Limb (tissue), 2 donors: ENCODE measurements around the gene APMAP.

Source experiments
- DNase-seq, 2 donors: peaks; one replicate each; pipeline ENCODE4 v3.0.0-alpha.2; 2016; ENCODE audit errors: extremely low spot score in 2 of 2

APMAP gene

DNA sequence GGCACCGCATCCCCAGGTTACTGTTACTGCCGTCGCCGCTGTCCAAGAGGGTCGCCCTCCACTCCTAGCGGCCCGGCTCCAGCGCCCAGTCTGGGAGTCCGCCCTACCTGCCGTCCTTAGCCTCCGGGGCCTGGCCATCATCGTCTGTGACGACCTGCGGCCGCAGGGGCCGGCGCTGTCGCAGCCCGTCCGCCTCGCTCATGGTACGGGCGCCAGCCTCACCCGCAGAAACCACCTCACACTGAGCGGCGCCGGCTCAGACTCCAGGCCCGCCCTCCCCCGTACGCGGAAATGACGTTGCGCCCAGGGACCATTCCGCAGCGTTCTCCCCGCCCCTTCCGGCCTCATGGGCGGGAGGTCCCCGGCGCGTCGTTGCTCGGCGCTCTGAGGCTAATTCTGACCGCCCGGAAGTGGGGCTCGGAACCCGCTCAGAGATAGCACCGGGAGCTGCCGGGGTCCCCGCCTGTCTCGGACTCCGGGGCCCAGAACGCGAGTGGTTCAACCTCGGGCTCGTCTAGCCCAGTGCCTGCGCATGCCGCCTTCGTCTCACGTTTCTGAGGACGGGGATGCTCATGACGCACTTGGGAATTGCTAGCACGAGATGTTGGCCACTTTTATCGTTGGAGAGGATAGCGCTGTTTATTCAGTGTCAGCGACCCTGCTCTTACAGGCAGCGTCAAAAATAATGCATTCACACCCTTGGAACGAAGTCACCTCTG is at the start of gene APMAP:
APMAP (minus strand) TSS at position 265 of the 719 bp plus-strand sequence; CDS start at position 202, 63 bp downstream.
- peak; percentile 95 to 98 for DNase-seq

GRCh38 chr20:25041813-25042530 is 49.4 kb upstream of the APMAP start:
- DNase-seq: no peak

- DNase-seq: no peak
Observed at GRCh38 chr20:25040438-25040831, 47.9 kb upstream of the APMAP start.

DNA sequence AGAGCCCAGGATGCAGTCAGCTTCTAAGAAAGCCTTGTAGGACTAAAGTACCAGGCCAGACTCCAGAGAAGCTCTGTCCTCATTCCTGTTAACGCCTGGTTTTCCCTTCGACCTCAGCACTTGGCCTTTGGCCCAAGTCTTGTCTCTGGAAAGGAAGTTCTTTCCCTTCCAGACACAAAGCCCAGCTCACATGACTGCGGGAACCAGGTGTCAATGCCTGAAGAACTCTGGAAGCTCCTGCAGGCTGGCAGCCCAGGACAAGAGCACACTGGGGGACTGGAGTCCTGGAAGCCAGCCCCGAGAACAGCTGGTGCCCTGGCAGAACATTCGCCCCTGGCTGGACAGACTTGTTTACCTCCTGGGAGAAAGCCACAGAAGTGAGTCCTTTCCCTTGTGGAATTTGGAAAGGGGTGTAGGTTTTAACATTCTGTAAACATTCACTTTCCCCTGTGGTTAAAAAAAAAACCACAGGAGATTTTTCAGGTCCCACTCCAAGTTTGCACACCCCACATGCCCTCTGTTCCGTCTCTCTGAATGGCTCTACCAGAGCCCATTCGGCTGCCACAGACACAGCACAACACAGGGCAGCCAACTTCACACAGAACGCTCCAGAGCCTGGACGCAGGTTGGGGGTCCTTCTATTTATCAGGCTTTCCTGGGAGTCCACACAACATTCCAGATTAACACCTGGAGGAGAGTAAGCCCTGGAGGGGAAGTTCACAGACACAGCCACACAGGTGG is 47.3 kb upstream of the APMAP start:
- peak in 1 of 2 donors; percentile 56 for DNase-seq

DNA sequence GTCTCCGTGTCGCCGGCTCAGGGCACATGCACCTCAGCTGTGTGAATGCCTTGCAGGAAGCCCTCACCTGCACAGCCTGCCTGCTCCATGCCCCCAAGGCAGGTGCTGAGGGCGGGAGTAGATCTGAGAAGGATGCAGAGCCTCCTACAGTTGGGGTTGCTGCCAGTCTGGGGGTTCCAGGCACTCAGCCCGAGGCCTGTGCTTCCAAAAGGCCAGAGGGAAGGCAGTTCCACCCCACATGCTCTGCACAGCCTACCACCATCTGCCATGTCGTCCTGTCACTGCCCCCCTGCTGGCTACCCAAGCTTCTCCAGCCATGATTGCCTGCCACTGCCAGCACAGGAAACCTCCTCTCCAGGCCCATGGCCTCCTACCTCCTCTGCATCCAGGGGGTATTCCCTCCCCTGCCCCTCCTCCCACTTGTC is 46.1 kb upstream of the APMAP start:
- no peak for DNase-seq

DNA sequence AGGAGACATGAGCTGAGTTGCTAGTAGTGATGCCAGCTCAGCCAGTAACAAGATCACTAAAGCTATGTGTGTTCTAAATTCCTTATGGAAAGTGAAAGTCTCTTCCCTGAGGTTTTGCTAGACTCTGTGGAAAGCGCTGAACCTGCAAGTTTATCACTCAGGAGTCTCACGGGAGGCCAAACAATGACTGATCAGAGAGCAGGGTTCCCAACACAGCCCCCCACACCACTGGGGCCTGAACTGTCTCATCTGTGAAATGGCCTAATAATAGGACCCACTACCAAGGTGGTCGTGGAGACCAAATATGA is 45.5 kb upstream of the APMAP start:
- no peak for DNase-seq

DNA sequence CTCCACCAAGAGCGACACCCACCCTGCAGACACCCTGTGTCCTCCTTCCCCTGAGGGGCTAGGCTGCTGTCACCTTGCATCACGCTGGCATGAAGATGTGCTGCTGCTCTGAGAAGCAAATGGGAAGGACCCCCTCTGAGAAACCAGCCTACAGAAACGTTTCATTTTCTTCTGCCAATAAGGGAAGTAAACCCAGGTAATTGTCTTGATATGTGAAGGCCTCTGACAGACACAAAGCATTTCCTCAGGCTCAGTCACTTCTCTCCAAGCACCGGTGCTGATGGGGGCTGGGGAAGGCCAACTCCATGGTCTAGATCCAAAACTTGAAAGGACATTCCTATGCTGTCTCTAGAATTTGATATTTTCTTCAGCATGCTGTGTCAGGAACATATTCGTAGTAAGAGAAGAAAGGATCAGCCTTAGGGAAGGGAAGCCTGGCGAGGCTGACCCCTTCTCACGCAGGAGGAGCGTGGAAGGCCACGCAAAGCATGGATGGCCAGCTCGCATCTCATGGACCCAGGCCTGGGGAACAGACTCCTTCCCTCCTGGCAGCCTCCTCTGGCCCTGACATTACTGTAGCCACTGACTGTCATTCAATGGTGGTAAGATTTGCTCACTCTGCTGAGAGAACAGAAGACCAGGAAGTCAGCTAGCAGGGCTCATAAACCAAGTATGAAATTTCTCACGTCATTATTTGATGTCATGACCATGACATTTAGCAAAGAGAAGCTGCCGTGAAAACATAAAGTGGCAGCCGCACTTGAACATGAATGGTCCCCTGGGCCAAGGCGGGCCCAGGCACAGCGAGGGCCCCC is 44.9 kb upstream of the APMAP start:
- DNase-seq: no peak

- DNase-seq: no peak
Observed at GRCh38 chr20:25036331-25036936, 43.9 kb upstream of the APMAP start.

- no peak for DNase-seq
Observed at GRCh38 chr20:25035921-25036320, 43.4 kb upstream of the APMAP start.

DNA sequence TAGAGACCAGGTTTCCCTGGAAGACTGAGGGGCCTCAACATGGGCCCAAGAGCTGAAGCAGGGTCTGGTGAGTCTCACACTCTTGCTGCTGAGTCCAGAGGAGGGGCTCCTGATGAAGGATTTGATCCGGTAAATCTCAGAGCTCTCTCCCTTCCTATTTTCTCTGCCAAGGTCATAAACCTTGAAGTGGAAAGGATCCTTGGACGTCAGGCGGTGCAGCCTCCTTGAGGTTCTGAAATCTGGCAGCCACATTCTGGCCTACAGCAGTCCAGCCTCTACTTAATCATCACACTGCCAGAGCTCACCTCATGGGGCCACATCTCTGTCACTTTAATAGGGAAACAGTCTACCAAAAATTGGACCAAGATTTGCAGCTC is 41.4 kb upstream of the APMAP start:
- DNase-seq: no peak

DNA sequence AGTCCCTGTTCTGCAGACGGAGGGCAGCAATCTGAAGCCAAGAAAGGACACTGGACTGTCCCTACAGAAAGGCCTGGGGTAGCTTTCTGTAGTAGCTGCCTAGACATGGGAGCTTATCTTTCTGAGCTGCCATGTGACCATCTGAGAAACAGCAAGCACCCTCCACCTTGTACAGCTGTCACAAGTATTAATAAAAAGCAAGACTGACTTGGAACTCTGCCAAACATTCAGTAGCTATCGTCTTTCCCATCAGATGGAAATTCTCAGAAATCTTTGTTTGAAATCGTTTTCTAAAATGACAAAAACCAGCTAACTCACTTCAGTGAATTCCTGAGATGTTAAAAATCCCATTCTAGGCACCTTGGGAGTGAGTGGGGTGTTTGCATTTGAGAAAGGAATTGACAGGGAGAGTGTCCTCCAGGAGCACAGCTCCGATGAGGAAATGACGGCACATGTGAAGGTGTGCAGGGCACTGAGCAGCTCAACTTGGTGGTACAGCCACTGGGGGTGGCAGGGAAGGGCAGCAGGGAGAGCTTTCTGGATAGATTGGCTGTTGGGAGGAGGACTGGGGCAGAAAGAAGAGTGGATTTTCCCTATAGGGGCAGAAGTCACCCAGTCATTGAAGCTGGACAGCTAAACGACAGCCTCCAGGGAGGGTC is 40.8 kb upstream of the APMAP start:
- DNase-seq: peak in 1 of 2 donors; percentile 55

DNA sequence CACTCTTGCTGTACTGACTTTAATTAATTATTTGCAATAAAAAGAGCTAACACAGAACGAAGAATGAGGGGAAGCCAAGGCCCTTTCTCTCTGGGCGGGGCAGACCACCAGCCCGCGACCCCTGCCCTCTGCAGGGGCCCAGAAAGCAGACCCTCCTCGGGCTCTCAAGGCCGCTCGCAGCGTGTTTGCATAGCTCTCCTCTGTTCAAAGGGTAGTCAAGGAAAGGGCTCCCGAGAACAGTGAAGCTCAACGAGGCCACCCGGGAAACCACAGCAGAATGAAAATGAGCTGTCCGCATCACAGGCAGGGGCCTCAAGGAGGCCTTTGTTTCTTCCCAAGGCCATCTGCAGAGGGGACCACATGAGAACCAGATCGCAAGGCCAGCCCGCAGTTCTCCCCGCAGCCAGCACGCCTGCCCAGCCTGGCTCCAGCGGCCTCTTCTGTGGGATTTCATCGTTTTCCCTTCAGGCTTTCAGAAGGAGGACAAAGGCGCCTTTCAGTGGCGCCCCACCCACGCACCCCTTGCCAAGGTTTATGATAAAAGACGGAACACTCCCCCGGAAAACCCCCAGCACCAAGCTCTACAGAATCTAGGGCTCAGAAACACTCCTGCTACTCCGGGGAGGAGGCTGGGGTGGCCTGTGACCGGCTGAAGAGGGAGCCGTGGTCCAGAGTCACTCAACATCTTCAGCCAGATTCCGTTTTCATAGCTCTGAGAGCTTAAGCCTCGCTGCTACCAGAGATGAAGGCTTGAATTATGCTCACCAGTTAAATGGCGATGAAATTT is 40.1 kb upstream of the APMAP start:
- peak in 1 of 2 donors; percentile 73 for DNase-seq

- no peak for DNase-seq
Observed at GRCh38 chr20:25032065-25032477, 39.5 kb upstream of the APMAP start.

- no peak for DNase-seq
Observed at GRCh38 chr20:25031241-25031640, 38.7 kb upstream of the APMAP start.

- no peak for DNase-seq
Observed at GRCh38 chr20:25030649-25031207, 38.2 kb upstream of the APMAP start.

DNA sequence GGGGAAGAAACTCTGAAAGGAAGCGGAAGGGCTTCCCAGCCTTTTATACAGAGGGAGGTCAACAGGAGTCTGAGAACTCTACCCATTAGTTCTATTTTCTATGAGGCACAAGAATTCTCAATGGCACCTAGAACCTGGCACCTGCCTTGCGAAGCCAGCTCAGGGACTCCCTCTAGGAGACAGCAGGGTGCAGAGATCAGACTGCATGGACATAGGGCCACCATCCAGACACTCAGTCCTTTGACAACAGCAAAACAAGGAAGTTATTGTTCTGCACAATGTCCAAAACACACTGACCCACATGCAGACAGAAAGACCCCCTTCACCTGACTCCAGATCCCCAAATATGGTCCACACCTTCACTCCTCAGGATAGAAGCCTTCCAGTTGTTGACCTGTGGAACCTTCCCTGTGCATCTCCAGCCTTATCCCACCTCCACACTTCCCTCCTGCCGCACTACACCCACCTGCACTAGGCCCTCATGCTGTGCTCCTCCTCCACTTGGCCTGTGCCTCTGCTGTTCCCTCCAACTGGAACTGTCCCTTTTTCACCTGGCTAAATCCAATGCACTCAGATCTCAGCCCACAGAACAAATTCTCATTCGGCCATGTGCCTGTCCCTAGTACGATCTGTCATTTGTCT is 37.6 kb upstream of the APMAP start:
- no peak for DNase-seq

GRCh38 chr20:25025986-25026605 is 33.5 kb upstream of the APMAP start:
- DNase-seq: no peak

GRCh38 chr20:25025091-25025861 is 32.7 kb upstream of the APMAP start:
- DNase-seq: no peak
